ENCODE results near the gene DNASE2. TPM values are rescaled to one million over a fixed set of nuclear protein-coding genes. Genes with fewer than 3 reads are reported as not detected.

The DNASE2 gene
- total and polyA plus RNA-seq, 2 of the 8 experiments (the other 6 are each of a cell fraction or from before 2014, with no cell fraction given), result 33.2 to 48.2 TPM

DNA sequence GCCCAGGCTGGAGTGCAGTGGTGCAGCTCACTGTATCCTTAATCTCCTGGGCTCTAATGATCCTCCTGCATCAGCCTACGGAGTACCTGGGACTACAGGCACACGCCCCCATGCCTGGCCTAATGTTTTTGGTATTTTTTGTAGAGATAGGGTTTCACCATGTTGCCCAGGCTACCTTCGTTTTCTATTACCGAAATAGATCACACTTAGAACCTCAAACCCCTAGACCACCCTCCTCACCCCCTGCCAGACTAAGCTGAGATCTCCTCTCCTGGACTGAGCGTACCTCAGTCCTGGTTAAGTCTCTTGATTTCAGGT, 5.4 kb upstream of the DNASE2 start:
- H2BK15ac ChIP-seq (ENCODE audit: low read length), result peak overlapping the region; percentile 61; the same call in 1 of the 2 replicates
- no peak overlapping the region for H3K9ac ChIP-seq (replicated peaks in 1 of 4; ENCODE audit: extremely low read depth in 1 of 4, low read depth in 3 of 4, low read length in 3 of 4)
- ChIA-PET CTCF (ENCODE audit: partially characterized antibody) (interaction anchor here (0.6 to 2.3 kb wide), 10 partner anchors 10 to 268 kb away, joined by 3 to 7 read pairs (median 3); partner anchors contain the start of gene CALR), POLR2A (ENCODE audit: partially characterized antibody) (interaction anchor here (0.7 to 12.3 kb wide), 15 partner anchors 6 to 95 kb away, joined by 3 to 110 read pairs (median 5); partner anchors contain the start of genes CALR, FARSA, GADD45GIP1 and GCDH)
- no peak overlapping the region for H4K5ac ChIP-seq (ENCODE audit: insufficient read length, low read depth, low read length)
- H2AK5ac ChIP-seq (ENCODE audit: low read depth, low read length), result no peak overlapping the region
- 0 out of 2 replicates have a peak, but pooled peaks cover under 1% of the 10 kb centered on the region for H3K79me1 ChIP-seq (ENCODE audit: low read depth, low read length)
- no peak overlapping the region for H2BK120ac ChIP-seq (replicated peaks; ENCODE audit: low read depth, low read length)
- H2BK20ac ChIP-seq (ENCODE audit: low read length), result no peak overlapping the region
- no peak overlapping the region for H4K91ac ChIP-seq (replicated peaks; ENCODE audit: insufficient read length, low read length)
- peaks cover 0 to 6% of the 10 kb centered on the region in 2 experiments; a peak in 1 of 4 replicates for H3K79me2 ChIP-seq (ENCODE audit: control insufficient read depth in 1 of 2, insufficient read depth in 2 of 2, low read length in 2 of 2)
- DNase-seq (ENCODE audit: low read depth in 1 of 2, low spot score in 2 of 2), result no peak
- H3K4me1 ChIP-seq (replicated peaks in 1 of 4; ENCODE audit: control insufficient read depth in 3 of 4, insufficient read depth in 4 of 4, low read length in 3 of 4), result peaks cover 0 to 7% (median 4%) of the 10 kb centered on the region in 4 experiments; a peak in 5 of 7 replicates
- no peak overlapping the region for H3K4ac ChIP-seq (replicated peaks; ENCODE audit: insufficient read length, low read depth, low read length)
- no peak overlapping the region for H3K14ac ChIP-seq (ENCODE audit: insufficient read length)
- no peak overlapping the region for H2AFZ ChIP-seq (ENCODE audit: low read length)
- no peak overlapping the region for H3K23ac ChIP-seq (ENCODE audit: insufficient read length)
- 0 out of 2 replicates have a peak overlapping the region, but pooled peaks have one; percentile 39 for H2BK12ac ChIP-seq (ENCODE audit: low read depth, low read length)
- H3K27ac ChIP-seq (ENCODE audit: low read depth, low read length), result no peak overlapping the region
- H4K20me1 ChIP-seq (replicated peaks in 1 of 2; ENCODE audit: control insufficient read depth in 1 of 2, insufficient read depth in 2 of 2, low read length in 2 of 2), result peaks cover 0 to 5% of the 10 kb centered on the region in 2 experiments
- peak overlapping the region in 1 of 4 experiments; percentile 75; a peak in 1 of 8 replicates for H3K4me3 ChIP-seq (ENCODE audit: extremely low read depth in 1 of 4, insufficient read depth in 2 of 4, low read depth in 3 of 4, low read length in 4 of 4)
- no peaks in the 10 kb centered on the region; a peak in 2 of 4 replicates for H3K9me3 ChIP-seq (ENCODE audit: insufficient read depth in 2 of 2, low read depth in 1 of 2, low read length in 1 of 2)
- H3K27me3 ChIP-seq (replicated peaks in 1 of 4; ENCODE audit: control insufficient read depth in 3 of 4, extremely low read depth in 1 of 4, insufficient read depth in 3 of 4, low read length in 3 of 4), result peaks cover 0 to 9% (median 4%) of the 10 kb centered on the region in 4 experiments; a peak in 4 of 7 replicates
- H3K4me2 ChIP-seq (ENCODE audit: insufficient read depth in 1 of 2, low read depth in 2 of 2, low read length in 2 of 2), result peak overlapping the region; percentile 75 to 97; a peak in 2 of 4 replicates
- no peak overlapping the region for H2BK5ac ChIP-seq (ENCODE audit: low read depth, low read length)
- no peak overlapping the region for H3K56ac ChIP-seq (replicated peaks; ENCODE audit: insufficient read length, low read depth, low read length)
- FAIRE-seq, result no peak
- peak overlapping the region; percentile 71; the same call in 1 of the 2 replicates for H4K8ac ChIP-seq (ENCODE audit: extremely low read depth, insufficient read depth, low read length)
- WGBS, 2 experiments (ENCODE audit: extremely low coverage in 1 of 2, insufficient coverage in 1 of 2, insufficient read length in 1 of 2, insufficient replicate concordance in 2 of 2, low coverage in 1 of 2, low lambda C conversion rate in 2 of 2, missing lambda C conversion rate in 1 of 2), result 87% methylated on average over 5 of the region's 5 CpGs; no CpG with 5 or more reads in 1 of the 2 experiments
- H3K36me3 ChIP-seq (ENCODE audit: control insufficient read depth in 2 of 4, insufficient read depth in 4 of 4, low read length in 3 of 4), result no peaks in the 10 kb centered on the region
- H3K23me2 ChIP-seq (ENCODE audit: low read depth, low read length), result peaks cover 14% of the 10 kb centered on the region; the same call in 1 of the 2 replicates
- H3K18ac ChIP-seq (ENCODE audit: extremely low read depth, low read length), result no peak overlapping the region
- TF ChIP-seq SP4 (IDR thresholded peaks at IDR 0.05; ENCODE audit: low read length), result no peak
- no peak for TF ChIP-seq HDAC2 (IDR thresholded peaks at IDR 0.05; ENCODE audit: borderline replicate concordance in 1 of 2, low read depth in 2 of 2, low read length in 2 of 2)
- no peak for TF ChIP-seq GTF2F1 (IDR thresholded peaks at IDR 0.05; ENCODE audit: borderline replicate concordance, low read depth, low read length)
- no peak for TF ChIP-seq RNF2 (IDR thresholded peaks at IDR 0.05; ENCODE audit: borderline replicate concordance, low read depth, low read length, missing control alignments, poor library complexity, severe bottlenecking)
- TF ChIP-seq BCL11A (IDR thresholded peaks at IDR 0.05; ENCODE audit: low read depth in 2 of 2, low read length in 2 of 2), result no peak
- TF ChIP-seq ATF2 (IDR thresholded peaks at IDR 0.05; ENCODE audit: low read length), result no peak
- no peak for TF ChIP-seq POLR2AphosphoS5 (IDR thresholded peaks at IDR 0.05; ENCODE audit: low read depth, low read length)
- TF ChIP-seq POU5F1 (IDR thresholded peaks at IDR 0.05; ENCODE audit: low read depth, low read length), result no peak
- TF ChIP-seq CHD2 (IDR thresholded peaks at IDR 0.05; ENCODE audit: low read length), result no peak
- TF ChIP-seq RBBP5 (IDR thresholded peaks at IDR 0.05; ENCODE audit: borderline replicate concordance, low read depth, low read length), result no peak
- no peak for TF ChIP-seq KDM5A (IDR thresholded peaks at IDR 0.05; ENCODE audit: low read length)

Data from H1 (cell line).